AG10803 (cell line): ENCODE data around the gene REV3L.
"Not testable (repeated sequence)": the region's sequence is repeated elsewhere in the genome, so short reads cannot be mapped to it uniquely, and the experiment has no call there.

Source experiments
- DNase-seq: peaks from one replicate; pipeline ENCODE4 v3.0.0; 2010; ENCODE audit warnings: low read depth
- H3K4me3 ChIP-seq: 2 replicates; pipeline ENCODE4 v1.5.1; 2011; ENCODE audit warnings: mild to moderate bottlenecking, low read length, control low read depth
- TF ChIP-seq, protein P1 (sequence below): conservative IDR thresholded peaks from 2 replicates; pipeline ENCODE4 v1.5.1; 2011; ENCODE audit warnings: mild to moderate bottlenecking, low read length, control low read depth, inconsistent platforms

The REV3L gene

DNA sequence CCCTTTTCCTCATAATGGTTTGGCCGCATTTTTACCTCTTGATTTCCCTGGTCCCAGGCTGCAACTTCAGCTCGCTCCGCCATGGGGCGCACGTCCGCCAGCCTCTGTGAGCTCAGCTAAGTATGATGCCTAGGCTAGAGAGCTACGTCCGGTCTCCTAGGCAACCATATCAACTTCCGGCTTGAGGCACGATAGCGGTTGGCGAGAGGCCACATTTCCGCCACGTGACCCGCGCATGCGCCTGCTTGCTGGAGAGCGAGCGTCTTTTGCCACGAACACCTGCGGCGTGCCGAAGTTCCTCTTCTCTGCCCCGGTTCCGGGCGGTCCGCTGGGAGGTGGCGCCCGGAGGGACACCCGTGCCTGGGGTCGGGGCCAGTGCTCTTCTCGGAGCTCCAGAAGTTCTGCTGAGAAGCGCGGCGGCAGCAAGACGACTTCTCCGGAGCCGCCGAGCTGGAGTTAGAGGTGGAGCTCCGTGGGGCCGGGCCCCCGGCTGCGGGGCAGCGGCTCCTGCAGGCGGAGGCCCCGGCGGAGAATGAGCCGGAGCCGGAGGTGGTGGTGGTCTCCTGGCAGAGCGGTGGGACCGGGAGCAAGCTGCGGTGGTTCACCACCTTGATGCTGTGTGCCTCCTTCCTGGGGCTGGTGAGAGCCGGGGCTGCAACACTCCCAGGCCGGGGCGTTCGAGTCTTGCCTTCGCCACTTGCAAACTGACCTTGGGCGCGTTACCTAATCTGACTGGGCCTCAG lies 223.8 kb downstream of the REV3L start:
- TF ChIP-seq, protein P1, sequence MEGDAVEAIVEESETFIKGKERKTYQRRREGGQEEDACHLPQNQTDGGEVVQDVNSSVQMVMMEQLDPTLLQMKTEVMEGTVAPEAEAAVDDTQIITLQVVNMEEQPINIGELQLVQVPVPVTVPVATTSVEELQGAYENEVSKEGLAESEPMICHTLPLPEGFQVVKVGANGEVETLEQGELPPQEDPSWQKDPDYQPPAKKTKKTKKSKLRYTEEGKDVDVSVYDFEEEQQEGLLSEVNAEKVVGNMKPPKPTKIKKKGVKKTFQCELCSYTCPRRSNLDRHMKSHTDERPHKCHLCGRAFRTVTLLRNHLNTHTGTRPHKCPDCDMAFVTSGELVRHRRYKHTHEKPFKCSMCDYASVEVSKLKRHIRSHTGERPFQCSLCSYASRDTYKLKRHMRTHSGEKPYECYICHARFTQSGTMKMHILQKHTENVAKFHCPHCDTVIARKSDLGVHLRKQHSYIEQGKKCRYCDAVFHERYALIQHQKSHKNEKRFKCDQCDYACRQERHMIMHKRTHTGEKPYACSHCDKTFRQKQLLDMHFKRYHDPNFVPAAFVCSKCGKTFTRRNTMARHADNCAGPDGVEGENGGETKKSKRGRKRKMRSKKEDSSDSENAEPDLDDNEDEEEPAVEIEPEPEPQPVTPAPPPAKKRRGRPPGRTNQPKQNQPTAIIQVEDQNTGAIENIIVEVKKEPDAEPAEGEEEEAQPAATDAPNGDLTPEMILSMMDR: peak; percentile 88
- peak overlapping the region; percentile 83 for H3K4me3 ChIP-seq

DNA sequence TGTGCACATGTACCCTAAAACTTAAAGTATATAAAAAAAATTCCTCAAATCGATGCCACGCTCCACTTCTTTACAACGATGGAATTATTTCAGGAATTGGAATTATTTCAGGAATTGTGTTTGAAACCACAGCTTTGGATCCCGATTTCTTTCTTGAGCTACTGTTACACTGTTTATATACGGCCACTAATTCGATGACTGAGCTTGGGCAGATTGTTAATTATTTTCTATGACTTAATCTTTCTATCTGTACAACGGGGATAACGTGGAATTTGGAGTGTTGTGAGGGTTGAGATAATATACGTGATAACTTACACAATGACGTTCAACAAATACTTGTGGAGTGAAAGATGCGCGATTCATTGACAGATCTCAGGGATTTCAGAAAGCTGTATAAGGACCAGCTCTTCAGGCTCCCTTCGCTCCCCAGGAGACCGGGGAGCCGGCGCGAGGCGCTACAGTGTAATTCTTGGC lies 224.4 kb downstream of the REV3L start:
- TF ChIP-seq, protein P1: no peak
- H3K4me3 ChIP-seq: peak overlapping the region; percentile 51
- peak; percentile 73 for DNase-seq

More for the DNA sequence above, 223.8 kb downstream of the REV3L start:
- DNase-seq: peak; percentile 99

GRCh38 chr6:111258010-111258409 lies 225.0 kb downstream of the REV3L start:
- no peak overlapping the region for H3K4me3 ChIP-seq
- TF ChIP-seq, protein P1: no peak
- no peak for DNase-seq

GRCh38 chr6:111256646-111257045 lies 226.4 kb downstream of the REV3L start:
- DNase-seq: no peak
- TF ChIP-seq, protein P1: no peak; the same call in 1 of the 2 replicates
- H3K4me3 ChIP-seq: no peak overlapping the region

DNA sequence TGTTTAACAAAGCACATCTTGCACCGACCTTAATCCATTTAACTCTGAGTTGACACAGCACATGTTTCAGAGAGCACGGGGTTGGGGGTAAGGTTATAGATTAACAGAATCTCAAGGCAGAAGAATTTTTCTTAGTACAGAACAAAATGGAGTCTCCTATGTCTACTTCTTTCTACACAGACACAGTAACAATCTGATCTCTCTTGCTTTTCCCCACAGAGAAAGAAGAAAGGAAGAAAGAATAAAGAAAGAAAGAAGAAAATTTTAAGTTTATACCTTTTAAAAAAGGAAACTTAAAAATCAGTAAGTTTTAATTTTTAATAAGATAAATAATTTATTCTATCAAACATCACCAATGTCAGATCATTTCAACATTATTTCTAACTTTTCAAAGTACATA lies 227.2 kb downstream of the REV3L start:
- not testable (repeated sequence) for DNase-seq, H3K4me3 ChIP-seq

- no peak for DNase-seq
- TF ChIP-seq, protein P1: no peak
- H3K4me3 ChIP-seq: no peak overlapping the region
These were observed 228.2 kb downstream of the REV3L start for GRCh38 chr6:111254779-111255166.

GRCh38 chr6:111254004-111254778 lies 228.8 kb downstream of the REV3L start:
- TF ChIP-seq, protein P1: no peak
- no peak overlapping the region for H3K4me3 ChIP-seq
- no peak for DNase-seq
